ENCODE data around the gene NABP1. TPM values are rescaled to one million over a fixed set of nuclear protein-coding genes. Genes with fewer than 3 reads are reported as not detected.

NABP1 gene
- total RNA-seq, 4 donors from 2014 or later, result 58.3 to 318 (median 104) TPM

Small RNA genes lying within 50 kb of the gene (small RNA-seq; reads per million reads assigned to genes)
- not detected for gene RF02271

Other genes with a start within 250 kb of the NABP1 start
- 100 to 1,000 TPM in 1 of 4 donors, 10 to 100 TPM in 3; 45.3 to 194 (median 64.2) TPM for gene CAVIN2, start 169.0 kb downstream of the NABP1 start, total RNA-seq

Data from omental fat pad (tissue), 4 donors.